GM18858 (cell line): ENCODE results near the gene PCDHGA11.
A peak's percentile ranks its signal among the peaks of the same experiment; 100 is the strongest.
"Not testable (repeated sequence)": the region's sequence is repeated elsewhere in the genome, so short reads cannot be mapped to it uniquely, and the experiment has no call there.

ENCODE experiments used
- ATAC-seq: cut with Tn5 transposase; IDR thresholded peaks from one replicate; pipeline ENCODE4 v1.9.1; 2021; ENCODE audit not compliant: unreplicated experiment

Gene PCDHGA11

GRCh38 chr5:141430332-141431113, 9.7 kb downstream of the PCDHGA11 start, which contains the start of gene PCDHGA12:
Gene PCDHGA12, plus strand, starts transcription at chr5:141430507. Its CDS starts 253 bp downstream, at chr5:141430760.
- peak; percentile 72 for ATAC-seq

GRCh38 chr5:141431286-141431685, 10.4 kb downstream of the PCDHGA11 start:
- no peak for ATAC-seq

GRCh38 chr5:141432308-141432707, 11.5 kb downstream of the PCDHGA11 start:
- not testable (repeated sequence) for ATAC-seq

GRCh38 chr5:141432726-141433125, 11.9 kb downstream of the PCDHGA11 start:
- ATAC-seq: not testable (repeated sequence)

GRCh38 chr5:141434006-141434405, 13.2 kb downstream of the PCDHGA11 start:
- no peak for ATAC-seq

- no peak for ATAC-seq
Measured at GRCh38 chr5:141437221-141437620, 16.4 kb downstream of the PCDHGA11 start.

GRCh38 chr5:141439411-141440141, 18.7 kb downstream of the PCDHGA11 start:
- no peak for ATAC-seq

GRCh38 chr5:141440341-141440740, 19.5 kb downstream of the PCDHGA11 start:
- ATAC-seq: no peak

- ATAC-seq: no peak
Measured at GRCh38 chr5:141441571-141442170, 20.8 kb downstream of the PCDHGA11 start.

GRCh38 chr5:141465351-141465750, 44.5 kb downstream of the PCDHGA11 start:
- ATAC-seq: no peak
